ENCODE results near the gene CDK5R1. TPM values are rescaled to one million over a fixed set of nuclear protein-coding genes. Genes with fewer than 3 reads are reported as not detected.
"Not testable (repeated sequence)": the region's sequence is repeated elsewhere in the genome, so short reads cannot be mapped to it uniquely, and the experiment has no call there.

CDK5R1 gene
- 1 to 10 TPM; 8.1 to 8.4 TPM for total RNA-seq

DNA sequence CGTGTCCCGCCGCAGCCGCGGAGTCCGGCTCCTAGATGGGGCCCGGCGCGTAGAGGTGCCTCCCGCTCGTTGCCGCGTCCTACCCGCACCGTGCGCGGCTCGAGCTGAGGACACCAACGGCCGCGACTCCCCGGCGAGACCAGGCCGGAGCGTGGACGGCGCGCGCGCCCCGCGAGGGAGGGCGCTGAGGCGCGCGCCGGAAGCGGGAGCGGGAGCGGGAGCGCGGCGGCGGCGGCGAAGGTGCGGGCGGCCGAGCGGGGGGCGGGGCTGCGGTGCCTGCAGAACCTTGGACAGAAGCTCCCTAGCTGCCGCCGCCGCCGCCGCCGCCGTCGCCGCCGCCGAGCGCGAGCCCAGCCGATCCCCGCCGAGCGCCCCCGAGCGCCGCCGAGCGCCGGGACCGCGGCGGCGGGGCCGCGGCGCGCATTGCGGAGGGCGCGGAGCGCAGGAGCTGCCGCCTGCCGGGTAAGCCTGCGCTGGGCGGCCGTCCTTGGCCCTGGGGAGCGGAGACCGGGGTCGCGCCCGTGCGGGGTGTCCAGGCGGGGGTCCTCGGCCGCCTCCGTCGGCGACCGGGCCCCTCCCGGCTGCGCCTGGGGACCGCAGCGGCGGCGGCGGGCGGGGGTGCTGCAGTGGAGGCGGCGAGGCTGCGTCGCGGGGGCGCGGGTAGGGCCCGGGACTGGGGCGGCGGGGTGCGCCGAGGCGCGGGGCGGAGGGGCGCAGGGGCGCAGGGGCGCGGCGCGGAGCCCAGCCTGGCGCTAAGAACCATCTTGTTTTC, at the start of gene CDK5R1:
Gene CDK5R1 (plus strand): TSS at position 293 of the 772 bp plus-strand sequence. CDS start 628 bp downstream, outside the sequence.
- peak within 1 kb of the TSS; percentile 69 for H3K27ac Mint-ChIP-seq
- peaks cover 36% of the 10 kb centered on the region for H3K4me1 Mint-ChIP-seq
- no peaks in the 10 kb centered on the region for H3K27me3 Mint-ChIP-seq
- peak; percentile 66 for ATAC-seq (ENCODE audit: low read depth)
- DNase-seq: peak; percentile 87
- POLR2A ChIA-PET: interaction anchor here (0.9 to 4.4 kb wide), 14 partner anchors 8 to 125 kb away, joined by 3 to 60 read pairs (median 5); no protein-coding TSS in a partner anchor
- peak within 1 kb of the TSS; percentile 93 for H3K4me3 Mint-ChIP-seq
- no peaks in the 10 kb centered on the region for H3K9me3 Mint-ChIP-seq
- H3K36me3 Mint-ChIP-seq: peaks cover 20% of the 10 kb centered on the region

GRCh38 chr17:32440722-32441121, 46.1 kb upstream of the CDK5R1 start:
- ATAC-seq (ENCODE audit: low read depth) (no peak), DNase-seq (no peak)
- no peak overlapping the region for H3K4me3 Mint-ChIP-seq
- H3K27ac Mint-ChIP-seq: no peak overlapping the region
- H3K4me1 Mint-ChIP-seq: peaks cover 16% of the 10 kb centered on the region
- no peaks in the 10 kb centered on the region for H3K9me3 Mint-ChIP-seq
- POLR2A ChIA-PET: interaction anchor here (0.7 kb wide), 1 partner anchor 17 kb away, joined by 5 read pairs; no protein-coding TSS in a partner anchor
- peaks cover 29% of the 10 kb centered on the region for H3K27me3 Mint-ChIP-seq
- H3K36me3 Mint-ChIP-seq: peaks cover 2% of the 10 kb centered on the region

GRCh38 chr17:32441886-32442285, 44.9 kb upstream of the CDK5R1 start:
- peaks cover 27% of the 10 kb centered on the region for H3K4me1 Mint-ChIP-seq
- ATAC-seq (ENCODE audit: low read depth): no peak
- no peak for DNase-seq
- POLR2A ChIA-PET: no interaction called here
- H3K36me3 Mint-ChIP-seq: peaks cover 2% of the 10 kb centered on the region
- H3K9me3 Mint-ChIP-seq: no peaks in the 10 kb centered on the region
- H3K27me3 Mint-ChIP-seq: peaks cover 29% of the 10 kb centered on the region
- H3K27ac Mint-ChIP-seq: no peak overlapping the region
- H3K4me3 Mint-ChIP-seq: no peak overlapping the region

- ATAC-seq (ENCODE audit: low read depth) (no peak), DNase-seq (no peak)
- POLR2A ChIA-PET: interaction anchor here (0.9 to 1.6 kb wide), 11 partner anchors 9 to 191 kb away, joined by 3 to 7 read pairs (median 3); partner anchors contain the start of gene C17orf75
- Mint-ChIP-seq H3K9me3 (no peaks in the 10 kb centered on the region), H3K4me3 (peak overlapping the region; percentile 88), H3K27me3 (peaks cover 25% of the 10 kb centered on the region), H3K27ac (peak overlapping the region; percentile 74), H3K4me1 (peaks cover 33% of the 10 kb centered on the region), H3K36me3 (peaks cover 9% of the 10 kb centered on the region)
Observed at GRCh38 chr17:32443827-32444300, 42.9 kb upstream of the CDK5R1 start.

GRCh38 chr17:32444301-32445073, 42.3 kb upstream of the CDK5R1 start, which contains the start of gene PSMD11:
TSS of gene PSMD11 (plus strand) at chr17:32444510. CDS start at chr17:32444524, 14 bp downstream.
- Mint-ChIP-seq H3K4me3 (peak within 1 kb of the TSS; percentile 88), H3K27me3 (peaks cover 25% of the 10 kb centered on the region), H3K36me3 (peaks cover 10% of the 10 kb centered on the region), H3K27ac (peak within 1 kb of the TSS; percentile 74), H3K4me1 (peaks cover 34% of the 10 kb centered on the region), H3K9me3 (no peaks in the 10 kb centered on the region)
- ATAC-seq (ENCODE audit: low read depth) (peak; percentile 96), DNase-seq (peak; percentile 100)
- POLR2A ChIA-PET: interaction anchor here (0.5 to 1.6 kb wide), 16 partner anchors 10 to 318 kb away, joined by 3 to 7 read pairs (median 3); partner anchors contain the start of gene C17orf75

DNA sequence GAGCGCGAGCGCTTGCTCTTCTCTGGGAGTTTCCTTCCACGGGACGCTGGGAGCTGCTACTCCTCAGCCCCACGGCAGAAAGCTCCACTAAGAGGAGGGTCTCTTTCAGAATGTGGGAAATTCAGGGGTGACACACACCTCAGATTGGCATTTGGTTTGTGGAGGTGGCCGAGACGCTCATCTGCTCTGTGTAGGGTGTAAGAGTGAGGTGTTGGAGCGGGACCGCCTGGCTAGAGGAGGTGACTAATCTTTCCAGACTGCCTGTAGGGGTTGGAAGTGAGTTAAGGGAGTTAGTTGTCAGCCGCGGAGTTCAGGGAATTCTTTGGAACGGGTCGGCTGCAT, 41.7 kb upstream of the CDK5R1 start:
- H3K9me3 Mint-ChIP-seq: no peaks in the 10 kb centered on the region
- POLR2A ChIA-PET: interaction anchor here (0.5 to 1.6 kb wide), 11 partner anchors 13 to 319 kb away, joined by 3 to 7 read pairs (median 3); partner anchors contain the start of gene C17orf75
- H3K27ac Mint-ChIP-seq: peak overlapping the region; percentile 73
- ATAC-seq (ENCODE audit: low read depth) (peak; percentile 12), DNase-seq (no peak)
- H3K4me3 Mint-ChIP-seq: peak overlapping the region; percentile 88
- peaks cover 15% of the 10 kb centered on the region for H3K36me3 Mint-ChIP-seq
- H3K4me1 Mint-ChIP-seq: peaks cover 37% of the 10 kb centered on the region
- H3K27me3 Mint-ChIP-seq: peaks cover 25% of the 10 kb centered on the region

DNA sequence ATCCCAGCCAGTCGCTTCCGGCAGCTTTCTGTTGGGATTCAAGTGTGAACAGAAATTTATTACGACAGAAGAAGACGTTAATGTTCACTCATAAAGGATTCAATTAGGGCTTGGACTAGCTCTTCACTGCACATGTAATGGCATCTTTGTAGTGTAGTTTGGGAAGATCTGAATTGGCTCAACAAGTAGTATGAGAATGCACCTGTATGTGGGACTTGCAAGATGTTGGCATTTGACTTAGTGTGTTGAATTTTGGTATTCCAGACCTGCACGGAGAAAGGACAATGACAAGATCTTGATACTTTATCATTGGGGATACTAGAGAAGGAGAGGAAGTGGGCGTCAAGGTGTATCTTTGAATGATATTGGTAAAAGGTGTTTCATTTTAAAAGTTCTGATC, 41.3 kb upstream of the CDK5R1 start:
- POLR2A ChIA-PET: interaction anchor here (0.7 to 1.6 kb wide), 4 partner anchors 41 to 192 kb away, joined by 3 to 7 read pairs (median 4); no protein-coding TSS in a partner anchor
- H3K9me3 Mint-ChIP-seq: no peaks in the 10 kb centered on the region
- H3K27me3 Mint-ChIP-seq: peaks cover 25% of the 10 kb centered on the region
- peaks cover 16% of the 10 kb centered on the region for H3K36me3 Mint-ChIP-seq
- H3K4me1 Mint-ChIP-seq: peaks cover 38% of the 10 kb centered on the region
- DNase-seq (no peak), ATAC-seq (ENCODE audit: low read depth) (no peak)
- H3K4me3 Mint-ChIP-seq: peak overlapping the region; percentile 88
- H3K27ac Mint-ChIP-seq: peak overlapping the region; percentile 73

- DNase-seq: no peak
- peaks cover 18% of the 10 kb centered on the region for H3K36me3 Mint-ChIP-seq
- POLR2A ChIA-PET: interaction anchor here (0.6 kb wide), 1 partner anchor 10 kb away, joined by 8 read pairs; no protein-coding TSS in a partner anchor
- no peak for ATAC-seq (ENCODE audit: low read depth)
- no peak overlapping the region for H3K27ac Mint-ChIP-seq
- H3K4me3 Mint-ChIP-seq: peak overlapping the region; percentile 88
- peaks cover 36% of the 10 kb centered on the region for H3K4me1 Mint-ChIP-seq
- no peaks in the 10 kb centered on the region for H3K9me3 Mint-ChIP-seq
- H3K27me3 Mint-ChIP-seq: peaks cover 24% of the 10 kb centered on the region
Observed at GRCh38 chr17:32445971-32446370, 40.8 kb upstream of the CDK5R1 start.

DNA sequence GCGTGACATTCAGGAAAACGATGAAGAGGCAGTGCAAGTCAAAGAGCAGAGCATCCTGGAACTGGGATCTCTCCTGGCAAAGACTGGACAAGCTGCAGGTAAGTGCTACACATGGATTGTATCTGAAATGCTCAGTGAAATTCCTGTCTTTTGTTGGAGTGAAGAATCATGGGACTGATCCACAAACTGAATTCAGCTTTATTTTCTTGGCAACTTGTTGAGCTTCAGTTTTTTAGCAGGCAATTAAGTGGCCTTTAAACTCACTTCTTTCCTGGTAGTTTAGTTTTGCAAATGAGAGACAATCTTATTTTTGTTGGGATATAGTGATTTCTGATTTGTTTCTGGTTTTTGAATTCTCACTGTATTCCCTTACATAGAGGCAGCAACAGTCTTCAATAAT, 39.8 kb upstream of the CDK5R1 start:
- POLR2A ChIA-PET: no interaction called here
- H3K4me1 Mint-ChIP-seq: peaks cover 34% of the 10 kb centered on the region
- no peak overlapping the region for H3K27ac Mint-ChIP-seq
- H3K27me3 Mint-ChIP-seq: peaks cover 14% of the 10 kb centered on the region
- DNase-seq: no peak
- H3K9me3 Mint-ChIP-seq: no peaks in the 10 kb centered on the region
- ATAC-seq (ENCODE audit: low read depth): no peak
- H3K36me3 Mint-ChIP-seq: peaks cover 18% of the 10 kb centered on the region
- no peak overlapping the region for H3K4me3 Mint-ChIP-seq

DNA sequence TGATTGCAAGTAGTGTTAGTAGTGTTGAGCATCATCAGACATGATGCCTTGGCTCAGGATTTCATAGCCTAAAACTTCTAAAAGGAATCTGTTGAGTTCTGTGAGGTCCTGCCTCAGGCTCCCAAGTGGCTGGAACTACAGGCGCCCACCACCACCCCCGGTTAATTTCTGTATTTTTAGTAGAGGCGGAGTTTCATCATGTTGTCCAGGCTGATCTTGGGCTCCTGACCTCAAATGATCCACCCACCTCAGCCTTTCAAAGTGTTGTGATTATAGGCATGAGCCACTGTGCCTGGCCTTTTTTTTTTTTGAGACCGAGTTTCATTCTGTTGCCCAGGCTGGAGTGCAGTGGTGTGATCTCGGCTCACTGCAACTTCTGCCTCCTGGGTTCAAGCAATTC, 36.8 kb upstream of the CDK5R1 start:
- H3K4me3 Mint-ChIP-seq: no peak overlapping the region
- no peaks in the 10 kb centered on the region for H3K27me3 Mint-ChIP-seq
- no peaks in the 10 kb centered on the region for H3K9me3 Mint-ChIP-seq
- POLR2A ChIA-PET: no interaction called here
- peaks cover 27% of the 10 kb centered on the region for H3K36me3 Mint-ChIP-seq
- DNase-seq (no peak), ATAC-seq (ENCODE audit: low read depth) (no peak)
- no peak overlapping the region for H3K27ac Mint-ChIP-seq
- H3K4me1 Mint-ChIP-seq: peaks cover 28% of the 10 kb centered on the region

GRCh38 chr17:32450379-32450778, 36.4 kb upstream of the CDK5R1 start:
- peaks cover 30% of the 10 kb centered on the region for H3K36me3 Mint-ChIP-seq
- H3K27ac Mint-ChIP-seq; ATAC-seq (ENCODE audit: low read depth); DNase-seq; H3K27me3 Mint-ChIP-seq; H3K9me3 Mint-ChIP-seq; H3K4me3 Mint-ChIP-seq; POLR2A ChIA-PET: not testable (repeated sequence)
- H3K4me1 Mint-ChIP-seq: peaks cover 29% of the 10 kb centered on the region

GRCh38 chr17:32451879-32452278, 34.9 kb upstream of the CDK5R1 start:
- ATAC-seq (ENCODE audit: low read depth) (no peak), DNase-seq (no peak)
- no peak overlapping the region for H3K27ac Mint-ChIP-seq
- peaks cover 16% of the 10 kb centered on the region for H3K4me1 Mint-ChIP-seq
- no peak overlapping the region for H3K4me3 Mint-ChIP-seq
- no peaks in the 10 kb centered on the region for H3K9me3 Mint-ChIP-seq
- H3K27me3 Mint-ChIP-seq: no peaks in the 10 kb centered on the region
- POLR2A ChIA-PET: no interaction called here
- H3K36me3 Mint-ChIP-seq: peaks cover 33% of the 10 kb centered on the region

DNA sequence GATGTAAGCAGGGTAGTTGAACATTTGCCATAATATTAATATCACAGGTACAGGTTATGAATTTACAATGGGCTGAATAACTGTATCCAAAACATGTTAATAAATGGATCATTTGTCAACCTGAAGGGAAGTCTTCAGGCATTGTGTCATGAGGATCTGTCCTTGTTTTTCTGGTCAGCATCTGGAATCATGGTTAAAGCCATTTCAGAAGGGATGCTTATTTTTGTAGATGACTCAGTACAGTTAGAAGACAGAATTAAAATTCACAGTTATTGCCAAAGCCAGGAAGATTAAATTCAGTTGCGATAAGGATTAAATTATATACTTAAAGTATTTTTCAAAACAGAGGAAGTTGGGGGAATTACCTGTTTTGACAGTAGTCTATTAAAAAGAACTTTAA, 34.5 kb upstream of the CDK5R1 start:
- ATAC-seq (ENCODE audit: low read depth) (no peak), DNase-seq (no peak)
- H3K4me1 Mint-ChIP-seq: peaks cover 14% of the 10 kb centered on the region
- no peak overlapping the region for H3K4me3 Mint-ChIP-seq
- H3K27ac Mint-ChIP-seq: no peak overlapping the region
- peaks cover 31% of the 10 kb centered on the region for H3K36me3 Mint-ChIP-seq
- no peaks in the 10 kb centered on the region for H3K27me3 Mint-ChIP-seq
- POLR2A ChIA-PET: no interaction called here
- H3K9me3 Mint-ChIP-seq: no peaks in the 10 kb centered on the region

All from activated naive CD8-positive, alpha-beta T cell treated with anti-CD3 and anti-CD28 coated beads, Interleukin-2, amount 10 ng/mL, durations not matched to agents 7 days and 5 days (primary cell).